K562 (cell line): Measurements from ENCODE around the gene CDCA3. TPM values are rescaled to one million over a fixed set of nuclear protein-coding genes. Genes with fewer than 3 reads are reported as not detected.

Source experiments
- BRCA1 ChIP-seq, 2 experiments: fragments of 450-650 bp in 1 of 2; sonication (generic) in 1 of 2; formaldehyde crosslinking in 1 of 2; IDR thresholded peaks; 2 replicates each; pipeline versions ENCODE4 v1.5.0 to v1.6.1; 2017 to 2020; ENCODE audit warnings: mild to moderate bottlenecking in 1 of 2, missing genetic modification reagents in 1 of 2
- GABPB2 ChIP-seq: fragments of 250-450 bp; sonication (Bioruptor Pico); conservative IDR thresholded peaks from 2 replicates; pipeline ENCODE4 v1.5.1; 2021; ENCODE audit warnings: mild to moderate bottlenecking
- GATAD2B ChIP-seq: fragments of 450-650 bp; IDR thresholded peaks from 2 replicates; pipeline ENCODE4 v1.6.1; 2017; ENCODE audit warnings: mild to moderate bottlenecking, borderline replicate concordance
- HDAC6 ChIP-seq: IDR thresholded peaks from 2 replicates; pipeline ENCODE4 v1.6.1; 2012; ENCODE audit warnings: low read depth, mild to moderate bottlenecking, control low read depth, inconsistent platforms, low read length, moderate library complexity
- HNRNPK ChIP-seq: fragments of 200-400 bp; formaldehyde crosslinking; IDR thresholded peaks from one replicate; pipeline ENCODE4 v1.6.1; 2018; ENCODE audit warnings: mild to moderate bottlenecking, low read depth, low read length; ENCODE audit not compliant: poor library complexity, severe bottlenecking
- JUN ChIP-seq, 2 experiments: sonication (generic) in 1 of 2; formaldehyde crosslinking in 1 of 2; IDR thresholded peaks; 2 replicates each; pipeline versions ENCODE4 v1.6.1 to v1.8.0; 2012 to 2022; ENCODE audit warnings: borderline replicate concordance in 2 of 2, mild to moderate bottlenecking in 2 of 2, improper control_type of control experiment in 1 of 2, low read depth in 1 of 2, low read length in 1 of 2, missing genetic modification reagents in 1 of 2
- LARP7 ChIP-seq: fragments of 450-650 bp; IDR thresholded peaks from 2 replicates; pipeline ENCODE4 v1.6.1; 2016
- TAF1 ChIP-seq: IDR thresholded peaks from 2 replicates; pipeline ENCODE4 v1.6.1; 2011; ENCODE audit warnings: mild to moderate bottlenecking, low read length, moderate library complexity; ENCODE audit not compliant: insufficient read depth, control insufficient read depth, severe bottlenecking; ENCODE audit errors: extremely low read depth
- ZNF232 ChIP-seq: sonication (generic); formaldehyde crosslinking; IDR thresholded peaks from 2 replicates; pipeline ENCODE4 v1.8.0; 2022; ENCODE audit warnings: mild to moderate bottlenecking, missing genetic modification reagents
- ZNF316 ChIP-seq: fragments of 450-650 bp; IDR thresholded peaks from 2 replicates; pipeline ENCODE4 v1.6.1; 2016
- ZNF586 ChIP-seq: fragments of 450-650 bp; formaldehyde crosslinking; conservative IDR thresholded peaks from 2 replicates; pipeline ENCODE4 v1.4.0; 2020; ENCODE audit warnings: mild to moderate bottlenecking, moderate library complexity
- polyA plus RNA-seq, 8 experiments: library from polyadenylated mRNA; depleted of rRNA in 4 of 8; stranded (reverse) in 5 of 8; unstranded in 3 of 8; fragments of >200 nt; fragmentation: Nextera tagmentation in 2 of 8; fragmentation: Illumina TruSeq in 1 of 8; extraction: Ambion mirVana in 2 of 8; extraction: Trizol in 1 of 8; gene quantifications; 2 replicates each; pipeline versions ENCODE4 v1.2.1 to v1.2.3, GENCODE V29; 2011 to 2014; ENCODE audit warnings: inconsistent platforms in 1 of 8, missing spikeins in 1 of 8
- total RNA-seq, 7 experiments: library from RNA; depleted of rRNA in 6 of 7; stranded (reverse); fragments of >200 nt in 6 of 7; fragmentation: Illumina TruSeq in 2 of 7; extraction: Trizol in 2 of 7; gene quantifications; 2 replicates each; pipeline versions ENCODE4 v1.2.1 to v1.2.3, GENCODE V29; 2011 to 2021; ENCODE audit warnings: low replicate concordance in 1 of 7
- TF ChIP-seq, protein P1 (sequence below): fragments of 450-650 bp; formaldehyde crosslinking; IDR thresholded peaks from 2 replicates; pipeline ENCODE4 v1.4.0; 2020; ENCODE audit warnings: mild to moderate bottlenecking, mixed read lengths
- TF ChIP-seq, protein P2 (sequence below), 3 experiments: fragments of 200-800 bp in 1 of 3; sonication (Bioruptor generic) in 1 of 3; sonication (generic) in 1 of 3; formaldehyde crosslinking in 1 of 3; IDR thresholded peaks; 2 replicates each; pipeline versions ENCODE4 v1.6.1 to v1.8.0; 2016 to 2022; ENCODE audit warnings: mild to moderate bottlenecking in 2 of 3, missing compliant biosample characterization in 2 of 3, missing genetic modification characterization in 2 of 3, missing genetic modification reagents in 1 of 3
- TF ChIP-seq, protein P3 (sequence below): sonication (generic); formaldehyde crosslinking; IDR thresholded peaks from 2 replicates; pipeline ENCODE4 v1.4.0; 2020; ENCODE audit warnings: mild to moderate bottlenecking, missing genetic modification reagents
- TF ChIP-seq, protein P4 (sequence below): sonication (generic); formaldehyde crosslinking; IDR thresholded peaks from 2 replicates; pipeline ENCODE4 v1.8.0; 2023; ENCODE audit warnings: mild to moderate bottlenecking, missing genetic modification reagents

The CDCA3 gene
- total and polyA plus RNA-seq, 9 of the 15 experiments (the other 6 are each of a cell fraction or from before 2014, with no cell fraction given), result 24.2 to 80.8 (median 55.1) TPM

DNA sequence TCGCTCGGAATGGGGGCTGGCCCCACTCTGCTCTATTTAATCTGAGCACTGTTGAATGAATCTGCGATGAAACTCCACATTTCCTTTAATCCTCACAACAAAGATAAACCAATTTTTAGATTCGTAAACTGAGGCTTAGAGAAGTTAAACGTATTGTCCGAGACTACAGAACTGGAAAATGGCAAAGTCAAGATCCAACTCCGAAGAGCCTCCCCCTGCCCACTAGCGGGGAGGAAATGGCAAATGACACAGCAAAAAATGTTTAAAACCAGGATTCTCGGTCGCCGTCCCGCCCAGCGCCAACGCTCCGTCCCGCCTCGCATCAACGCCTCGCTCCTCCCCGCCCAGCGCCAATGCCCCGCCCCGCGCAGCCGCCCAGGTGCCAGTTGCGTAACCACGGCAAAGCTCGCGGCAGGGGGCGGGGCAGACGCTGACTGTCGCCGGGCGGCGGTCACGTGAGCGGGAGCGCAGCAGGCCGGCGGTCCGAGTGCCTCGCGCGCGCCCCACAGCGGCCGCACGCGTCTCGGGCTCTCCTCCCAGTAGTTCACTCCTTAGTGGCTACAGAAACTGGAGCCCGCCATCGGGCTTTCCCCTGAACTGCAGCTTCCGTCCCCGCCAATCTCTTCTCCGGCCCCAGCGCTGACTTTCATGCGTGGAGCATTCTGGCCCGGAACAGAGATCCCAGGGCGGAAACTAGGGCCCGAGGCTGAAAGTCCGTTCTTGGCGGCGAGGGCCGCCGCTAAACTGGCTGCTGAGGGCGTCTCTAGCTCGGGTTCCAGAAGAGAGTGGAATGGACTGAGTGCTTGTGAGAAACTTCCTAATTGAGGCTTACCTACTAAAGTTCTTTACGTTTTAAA, 39.9 kb upstream of the CDCA3 start (continued):
- TF ChIP-seq, protein P1, sequence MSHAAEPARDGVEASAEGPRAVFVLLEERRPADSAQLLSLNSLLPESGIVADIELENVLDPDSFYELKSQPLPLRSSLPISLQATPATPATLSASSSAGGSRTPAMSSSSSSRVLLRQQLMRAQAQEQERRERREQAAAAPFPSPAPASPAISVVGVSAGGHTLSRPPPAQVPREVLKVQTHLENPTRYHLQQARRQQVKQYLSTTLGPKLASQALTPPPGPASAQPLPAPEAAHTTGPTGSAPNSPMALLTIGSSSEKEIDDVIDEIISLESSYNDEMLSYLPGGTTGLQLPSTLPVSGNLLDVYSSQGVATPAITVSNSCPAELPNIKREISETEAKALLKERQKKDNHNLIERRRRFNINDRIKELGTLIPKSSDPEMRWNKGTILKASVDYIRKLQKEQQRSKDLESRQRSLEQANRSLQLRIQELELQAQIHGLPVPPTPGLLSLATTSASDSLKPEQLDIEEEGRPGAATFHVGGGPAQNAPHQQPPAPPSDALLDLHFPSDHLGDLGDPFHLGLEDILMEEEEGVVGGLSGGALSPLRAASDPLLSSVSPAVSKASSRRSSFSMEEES (CRISPR knock-in tag), result peak; percentile 98
- no peak for TF ChIP-seq GABPB2
- TF ChIP-seq ZNF232 (CRISPR knock-in tag), result no peak
- peak; percentile 74; the same call in 1 of the 2 replicates for TF ChIP-seq GATAD2B
- TF ChIP-seq, protein P2, sequence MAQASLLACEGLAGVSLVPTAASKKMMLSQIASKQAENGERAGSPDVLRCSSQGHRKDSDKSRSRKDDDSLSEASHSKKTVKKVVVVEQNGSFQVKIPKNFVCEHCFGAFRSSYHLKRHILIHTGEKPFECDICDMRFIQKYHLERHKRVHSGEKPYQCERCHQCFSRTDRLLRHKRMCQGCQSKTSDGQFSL (CRISPR knock-in tag; IDR thresholded peaks at IDR 0.05), result no peak
- TF ChIP-seq, protein P2 (tag; IDR thresholded peaks at IDR 0.05), result no peak
- no peak for TF ChIP-seq BRCA1 (IDR thresholded peaks at IDR 0.05)
- no peak for TF ChIP-seq BRCA1 (CRISPR knock-in tag; IDR thresholded peaks at IDR 0.05)
- no peak for TF ChIP-seq HNRNPK
- TF ChIP-seq ZNF586 (CRISPR knock-in tag), result no peak
- no peak for TF ChIP-seq LARP7
- TF ChIP-seq TAF1, result peak; percentile 99
- TF ChIP-seq HDAC6, result no peak
- TF ChIP-seq JUN (IDR thresholded peaks at IDR 0.05; ENCODE audit: borderline replicate concordance, low read depth, low read length), result peak; percentile 63; the same call in 1 of the 2 replicates
- no peak for TF ChIP-seq JUN (CRISPR knock-in tag; IDR thresholded peaks at IDR 0.05; ENCODE audit: borderline replicate concordance)
- peak; percentile 97 for TF ChIP-seq ZNF316
- TF ChIP-seq, protein P3, sequence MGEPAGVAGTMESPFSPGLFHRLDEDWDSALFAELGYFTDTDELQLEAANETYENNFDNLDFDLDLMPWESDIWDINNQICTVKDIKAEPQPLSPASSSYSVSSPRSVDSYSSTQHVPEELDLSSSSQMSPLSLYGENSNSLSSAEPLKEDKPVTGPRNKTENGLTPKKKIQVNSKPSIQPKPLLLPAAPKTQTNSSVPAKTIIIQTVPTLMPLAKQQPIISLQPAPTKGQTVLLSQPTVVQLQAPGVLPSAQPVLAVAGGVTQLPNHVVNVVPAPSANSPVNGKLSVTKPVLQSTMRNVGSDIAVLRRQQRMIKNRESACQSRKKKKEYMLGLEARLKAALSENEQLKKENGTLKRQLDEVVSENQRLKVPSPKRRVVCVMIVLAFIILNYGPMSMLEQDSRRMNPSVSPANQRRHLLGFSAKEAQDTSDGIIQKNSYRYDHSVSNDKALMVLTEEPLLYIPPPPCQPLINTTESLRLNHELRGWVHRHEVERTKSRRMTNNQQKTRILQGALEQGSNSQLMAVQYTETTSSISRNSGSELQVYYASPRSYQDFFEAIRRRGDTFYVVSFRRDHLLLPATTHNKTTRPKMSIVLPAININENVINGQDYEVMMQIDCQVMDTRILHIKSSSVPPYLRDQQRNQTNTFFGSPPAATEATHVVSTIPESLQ (CRISPR knock-in tag), result no peak
- TF ChIP-seq, protein P4, sequence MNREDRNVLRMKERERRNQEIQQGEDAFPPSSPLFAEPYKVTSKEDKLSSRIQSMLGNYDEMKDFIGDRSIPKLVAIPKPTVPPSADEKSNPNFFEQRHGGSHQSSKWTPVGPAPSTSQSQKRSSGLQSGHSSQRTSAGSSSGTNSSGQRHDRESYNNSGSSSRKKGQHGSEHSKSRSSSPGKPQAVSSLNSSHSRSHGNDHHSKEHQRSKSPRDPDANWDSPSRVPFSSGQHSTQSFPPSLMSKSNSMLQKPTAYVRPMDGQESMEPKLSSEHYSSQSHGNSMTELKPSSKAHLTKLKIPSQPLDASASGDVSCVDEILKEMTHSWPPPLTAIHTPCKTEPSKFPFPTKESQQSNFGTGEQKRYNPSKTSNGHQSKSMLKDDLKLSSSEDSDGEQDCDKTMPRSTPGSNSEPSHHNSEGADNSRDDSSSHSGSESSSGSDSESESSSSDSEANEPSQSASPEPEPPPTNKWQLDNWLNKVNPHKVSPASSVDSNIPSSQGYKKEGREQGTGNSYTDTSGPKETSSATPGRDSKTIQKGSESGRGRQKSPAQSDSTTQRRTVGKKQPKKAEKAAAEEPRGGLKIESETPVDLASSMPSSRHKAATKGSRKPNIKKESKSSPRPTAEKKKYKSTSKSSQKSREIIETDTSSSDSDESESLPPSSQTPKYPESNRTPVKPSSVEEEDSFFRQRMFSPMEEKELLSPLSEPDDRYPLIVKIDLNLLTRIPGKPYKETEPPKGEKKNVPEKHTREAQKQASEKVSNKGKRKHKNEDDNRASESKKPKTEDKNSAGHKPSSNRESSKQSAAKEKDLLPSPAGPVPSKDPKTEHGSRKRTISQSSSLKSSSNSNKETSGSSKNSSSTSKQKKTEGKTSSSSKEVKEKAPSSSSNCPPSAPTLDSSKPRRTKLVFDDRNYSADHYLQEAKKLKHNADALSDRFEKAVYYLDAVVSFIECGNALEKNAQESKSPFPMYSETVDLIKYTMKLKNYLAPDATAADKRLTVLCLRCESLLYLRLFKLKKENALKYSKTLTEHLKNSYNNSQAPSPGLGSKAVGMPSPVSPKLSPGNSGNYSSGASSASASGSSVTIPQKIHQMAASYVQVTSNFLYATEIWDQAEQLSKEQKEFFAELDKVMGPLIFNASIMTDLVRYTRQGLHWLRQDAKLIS, result peak; percentile 83; the same call in 1 of the 2 replicates
